Measurements from ENCODE around the gene FTO.

The FTO gene

DNA sequence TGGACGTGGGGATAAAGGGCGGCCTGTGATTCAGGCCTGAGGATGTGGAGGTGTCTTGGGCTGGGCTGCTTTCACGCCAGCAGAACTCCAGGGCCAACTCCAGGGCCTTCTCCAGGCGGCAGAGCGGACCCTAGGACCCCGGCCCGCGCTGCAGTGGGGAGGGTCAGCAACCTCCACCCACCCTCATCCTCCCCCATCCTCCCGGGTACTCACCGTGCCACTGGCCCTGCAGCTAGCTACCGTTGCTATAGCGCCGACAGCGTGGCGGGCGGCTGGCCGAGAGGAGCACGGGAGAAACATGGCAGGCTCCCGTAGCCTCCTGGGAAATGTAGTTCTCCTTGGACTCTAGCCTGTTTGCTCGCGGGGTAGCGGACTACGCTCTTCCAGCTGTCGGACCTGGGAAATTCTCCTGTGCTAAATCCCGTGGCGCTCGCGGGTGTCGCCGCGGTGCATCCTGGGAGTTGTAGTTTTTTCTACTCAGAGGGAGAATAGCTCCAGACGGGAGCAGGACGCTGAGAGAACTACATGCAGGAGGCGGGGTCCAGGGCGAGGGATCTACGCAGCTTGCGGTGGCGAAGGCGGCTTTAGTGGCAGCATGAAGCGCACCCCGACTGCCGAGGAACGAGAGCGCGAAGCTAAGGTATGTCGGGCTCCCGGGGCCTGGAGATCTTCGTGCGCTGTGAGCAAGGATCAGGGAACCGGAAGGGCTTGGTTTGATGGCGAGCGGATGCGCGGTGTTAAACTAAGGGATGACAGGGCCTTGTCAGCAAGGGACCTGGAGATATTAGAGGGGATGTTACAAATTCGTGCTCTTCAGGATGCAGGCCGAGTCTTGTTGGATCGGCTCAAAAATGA, at the start of gene FTO, which contains the start of gene RPGRIP1L:
TSS of gene FTO (plus strand) at position 567 of the 855 bp plus-strand sequence.
TSS of gene RPGRIP1L (minus strand) at position 270 of the 855 bp plus-strand sequence. CDS start 3,136 bp downstream, outside the sequence.
- TF ChIP-seq, protein P1, sequence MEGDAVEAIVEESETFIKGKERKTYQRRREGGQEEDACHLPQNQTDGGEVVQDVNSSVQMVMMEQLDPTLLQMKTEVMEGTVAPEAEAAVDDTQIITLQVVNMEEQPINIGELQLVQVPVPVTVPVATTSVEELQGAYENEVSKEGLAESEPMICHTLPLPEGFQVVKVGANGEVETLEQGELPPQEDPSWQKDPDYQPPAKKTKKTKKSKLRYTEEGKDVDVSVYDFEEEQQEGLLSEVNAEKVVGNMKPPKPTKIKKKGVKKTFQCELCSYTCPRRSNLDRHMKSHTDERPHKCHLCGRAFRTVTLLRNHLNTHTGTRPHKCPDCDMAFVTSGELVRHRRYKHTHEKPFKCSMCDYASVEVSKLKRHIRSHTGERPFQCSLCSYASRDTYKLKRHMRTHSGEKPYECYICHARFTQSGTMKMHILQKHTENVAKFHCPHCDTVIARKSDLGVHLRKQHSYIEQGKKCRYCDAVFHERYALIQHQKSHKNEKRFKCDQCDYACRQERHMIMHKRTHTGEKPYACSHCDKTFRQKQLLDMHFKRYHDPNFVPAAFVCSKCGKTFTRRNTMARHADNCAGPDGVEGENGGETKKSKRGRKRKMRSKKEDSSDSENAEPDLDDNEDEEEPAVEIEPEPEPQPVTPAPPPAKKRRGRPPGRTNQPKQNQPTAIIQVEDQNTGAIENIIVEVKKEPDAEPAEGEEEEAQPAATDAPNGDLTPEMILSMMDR (IDR thresholded peaks at IDR 0.05; ENCODE audit: borderline replicate concordance, insufficient read depth, low read depth, low read length), result no peak
- H3K4me3 ChIP-seq (ENCODE audit: low read depth, low read length), result peak within 1 kb of the TSS; percentile 71

DNA sequence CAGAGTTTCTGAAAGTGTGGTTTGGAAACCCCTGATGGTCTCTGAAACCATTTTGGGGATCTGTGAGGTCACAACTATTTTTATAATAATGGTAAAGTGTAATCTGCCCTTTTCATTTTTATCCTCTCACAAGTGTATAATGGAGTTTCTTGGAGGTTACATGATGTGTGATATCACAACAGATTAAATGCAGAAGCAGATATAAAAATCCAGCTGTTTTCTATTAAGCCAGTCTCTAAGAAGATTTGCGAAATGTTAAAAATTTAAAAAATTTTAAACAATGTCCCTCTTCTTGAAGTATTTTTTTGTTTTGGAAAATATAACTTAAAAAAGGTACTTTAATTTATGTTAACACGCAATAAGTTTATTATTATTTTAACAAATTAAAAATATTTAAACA, 49.0 kb upstream of the FTO start:
- no peak overlapping the region for H3K4me3 ChIP-seq (ENCODE audit: low read depth, low read length)
- TF ChIP-seq, protein P1 (IDR thresholded peaks at IDR 0.05; ENCODE audit: borderline replicate concordance, insufficient read depth, low read depth, low read length), result no peak

DNA sequence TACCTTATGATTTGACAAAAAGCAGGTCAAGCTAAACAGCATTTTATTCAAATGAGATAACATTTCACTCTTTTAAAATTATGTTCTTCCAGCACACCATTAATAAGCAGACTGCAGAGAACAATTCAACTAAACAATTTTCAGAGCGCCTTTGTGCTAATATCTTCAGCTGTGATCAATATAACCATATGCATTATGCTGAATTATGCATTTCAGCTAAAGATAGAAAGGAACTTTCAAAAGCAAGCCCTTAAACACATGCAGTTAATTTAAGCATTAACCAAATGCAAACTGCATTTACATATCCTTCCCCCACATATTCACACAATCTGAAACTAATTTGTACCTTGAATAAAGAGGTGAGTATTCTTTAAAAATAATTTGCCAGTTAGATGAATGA, 41.9 kb upstream of the FTO start:
- H3K4me3 ChIP-seq (ENCODE audit: low read depth, low read length), result no peak overlapping the region
- TF ChIP-seq, protein P1 (IDR thresholded peaks at IDR 0.05; ENCODE audit: borderline replicate concordance, insufficient read depth, low read depth, low read length), result no peak

DNA sequence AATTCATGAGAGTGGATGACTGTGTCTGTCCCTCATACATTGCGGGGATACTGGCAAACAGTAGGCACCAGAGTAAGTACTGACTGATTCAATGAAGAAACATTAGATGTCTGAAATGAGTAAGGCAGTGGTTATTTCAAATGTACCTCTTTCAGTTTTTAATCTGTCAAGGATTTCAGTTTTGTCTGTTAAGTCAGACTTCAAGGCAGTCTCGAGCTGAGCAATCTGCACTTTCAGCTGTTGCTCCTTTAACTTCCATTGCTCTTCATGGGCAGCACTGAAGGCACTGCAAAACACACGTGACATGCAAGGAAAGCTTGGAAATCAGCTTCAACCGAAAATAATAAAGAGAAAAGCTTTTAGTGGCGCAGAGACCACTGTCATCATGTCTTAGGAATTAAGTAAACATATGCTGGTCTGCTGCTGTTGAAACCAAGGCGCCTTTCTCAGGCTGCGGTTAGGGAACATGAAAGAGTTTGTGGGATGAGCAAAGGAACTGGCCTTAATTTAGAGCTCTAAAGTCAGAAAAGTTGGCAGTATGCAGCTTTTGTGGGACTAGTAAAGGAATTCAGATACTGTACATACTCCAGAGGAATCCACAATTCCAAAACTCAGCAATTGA, 39.1 kb upstream of the FTO start:
- TF ChIP-seq, protein P1 (IDR thresholded peaks at IDR 0.05; ENCODE audit: borderline replicate concordance, insufficient read depth, low read depth, low read length), result no peak
- no peak overlapping the region for H3K4me3 ChIP-seq (ENCODE audit: low read depth, low read length)

DNA sequence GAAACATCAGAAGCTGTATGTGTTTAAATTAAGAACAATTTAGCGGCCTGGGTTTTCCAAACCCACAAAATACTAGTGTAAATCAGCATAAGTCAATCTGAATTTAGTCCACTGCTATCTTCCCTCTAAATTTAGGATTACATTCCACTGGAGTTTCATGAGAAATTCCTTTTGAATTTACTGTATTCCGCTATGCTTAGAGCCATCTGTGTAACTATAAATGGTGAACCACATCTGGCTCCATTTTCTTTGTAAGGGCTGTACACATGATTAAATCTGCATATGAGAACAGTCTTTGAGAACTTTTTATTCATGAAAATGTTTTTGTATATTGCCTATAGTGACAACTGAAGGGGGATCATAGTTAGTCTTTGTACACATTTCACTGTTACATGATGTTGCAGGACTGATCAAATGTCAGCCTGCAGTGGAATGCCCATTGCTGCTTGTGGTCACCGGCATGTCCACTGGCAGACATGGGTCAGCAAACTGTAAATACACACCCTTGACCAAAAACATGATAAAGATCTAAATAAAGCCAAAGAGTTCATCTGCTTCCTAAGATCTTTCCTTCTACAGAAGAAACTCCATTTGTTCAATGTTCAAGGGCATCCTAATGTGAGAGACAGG, 37.1 kb upstream of the FTO start:
- TF ChIP-seq, protein P1 (IDR thresholded peaks at IDR 0.05; ENCODE audit: borderline replicate concordance, insufficient read depth, low read depth, low read length), result no peak
- no peak overlapping the region for H3K4me3 ChIP-seq (ENCODE audit: low read depth, low read length)

DNA sequence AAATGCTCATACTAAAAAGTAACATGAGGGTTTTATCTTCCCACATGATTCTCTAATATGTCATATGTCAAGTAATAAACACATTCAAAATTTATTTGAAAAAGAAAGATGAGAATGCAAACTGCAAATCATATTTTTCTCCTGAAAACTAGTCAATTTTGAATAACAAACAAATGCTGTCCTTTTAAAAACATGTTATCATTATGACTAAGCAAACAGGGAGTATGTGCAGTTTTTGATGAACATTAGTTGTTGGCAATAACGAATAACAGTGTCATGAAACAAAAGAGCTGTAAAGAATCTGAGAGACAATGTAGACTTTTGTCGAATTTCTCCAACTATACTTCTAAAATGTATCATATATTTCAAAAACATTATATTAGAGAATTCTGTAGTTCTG, 35.1 kb upstream of the FTO start:
- TF ChIP-seq, protein P1 (IDR thresholded peaks at IDR 0.05; ENCODE audit: borderline replicate concordance, insufficient read depth, low read depth, low read length), result no peak
- no peak overlapping the region for H3K4me3 ChIP-seq (ENCODE audit: low read depth, low read length)

Data from GM12875 (cell line).